GM19238 (cell line): ENCODE measurements around the gene RAB41.
"Not testable (repeated sequence)": the region's sequence is repeated elsewhere in the genome, so short reads cannot be mapped to it uniquely, and the experiment has no call there.

Experiments used
- DNase-seq: peaks from one replicate; pipeline ENCODE4 v3.0.0; 2011; ENCODE audit warnings: low spot score; ENCODE audit not compliant: insufficient read length

The RAB41 gene

DNA sequence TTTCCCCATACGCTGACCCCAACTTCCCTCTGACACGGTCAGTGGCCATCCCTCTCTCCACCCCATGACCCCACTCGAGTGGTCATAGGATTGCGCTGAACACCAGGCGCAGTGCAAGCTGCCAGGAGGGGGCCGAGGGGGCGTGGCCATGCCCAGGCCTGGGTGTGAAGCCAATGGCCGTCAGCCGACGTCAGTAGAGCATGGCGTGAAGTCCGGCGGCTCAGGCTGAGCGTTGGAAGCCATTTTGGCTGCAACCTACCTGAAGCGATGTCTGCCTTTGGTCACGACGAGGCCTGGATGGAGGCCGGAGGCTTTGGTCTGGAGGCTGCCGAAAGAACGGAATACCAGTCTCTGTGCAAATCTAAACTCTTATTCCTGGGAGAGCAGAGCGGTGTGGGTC, at the start of gene RAB41:
Gene RAB41, plus strand, starts transcription at position 222 of the 400 bp plus-strand sequence. Its CDS starts 46 bp downstream, at position 268.
- DNase-seq: no peak

DNA sequence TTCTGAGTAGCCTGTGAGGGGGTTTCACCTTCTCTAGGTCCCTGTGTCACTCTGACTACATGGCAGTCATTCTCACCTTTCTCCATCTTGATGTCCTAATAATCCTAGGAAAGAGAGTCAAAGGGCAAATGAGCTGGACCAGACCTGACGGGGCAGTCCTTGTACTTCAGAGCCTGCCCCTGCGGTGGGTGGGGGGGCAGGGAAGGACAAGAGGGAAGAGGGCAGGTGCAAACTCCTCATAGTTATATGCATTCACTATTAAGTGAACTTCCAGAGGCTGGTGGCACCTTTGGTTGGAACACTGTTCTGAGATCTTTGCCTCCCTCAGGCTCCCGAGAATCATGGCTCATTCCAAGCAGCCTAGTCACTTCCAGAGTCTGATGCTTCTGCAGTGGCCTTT, 47.6 kb upstream of the RAB41 start, which contains the start of gene AWAT1:
Gene AWAT1, plus strand, starts transcription at position 301 of the 400 bp plus-strand sequence. Its CDS starts 41 bp downstream, at position 342.
- no peak for DNase-seq

DNA sequence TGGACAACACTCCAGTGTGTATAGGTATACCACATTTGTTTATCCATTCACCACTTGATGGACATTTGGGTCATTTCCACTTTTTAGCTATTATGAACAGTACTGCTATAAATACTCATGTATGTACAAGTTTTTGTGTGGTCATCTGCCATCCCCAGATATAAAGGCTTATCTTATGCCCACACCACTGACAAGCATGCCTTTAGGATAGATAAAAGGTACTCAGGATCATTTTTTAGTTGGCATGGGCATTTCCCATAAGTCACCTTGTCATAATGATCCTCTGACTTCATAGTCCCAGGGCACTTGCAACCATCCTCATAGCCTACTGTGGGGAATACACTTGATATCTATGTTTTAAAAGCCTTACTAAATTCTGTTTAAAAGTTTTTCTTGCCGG, 41.2 kb upstream of the RAB41 start:
- no peak for DNase-seq

DNA sequence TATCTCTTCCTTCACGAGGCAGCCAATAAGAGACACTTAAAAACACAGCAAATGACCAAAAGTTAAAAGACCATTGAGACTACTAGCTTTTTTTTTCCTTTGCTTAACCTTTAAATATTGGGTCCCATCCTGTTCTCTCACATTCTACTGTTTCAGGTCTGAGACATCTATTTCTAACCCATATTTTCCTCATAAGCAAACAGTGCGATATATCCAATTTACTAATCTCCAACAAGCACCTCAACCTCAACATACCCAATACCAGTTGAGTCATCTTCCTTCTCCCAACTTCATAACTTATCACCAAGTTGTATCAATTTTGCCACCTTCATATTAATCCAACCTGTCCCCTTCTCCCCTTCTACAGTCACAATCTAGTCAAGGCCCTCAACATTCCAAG, 40.5 kb upstream of the RAB41 start:
- no peak for DNase-seq

DNA sequence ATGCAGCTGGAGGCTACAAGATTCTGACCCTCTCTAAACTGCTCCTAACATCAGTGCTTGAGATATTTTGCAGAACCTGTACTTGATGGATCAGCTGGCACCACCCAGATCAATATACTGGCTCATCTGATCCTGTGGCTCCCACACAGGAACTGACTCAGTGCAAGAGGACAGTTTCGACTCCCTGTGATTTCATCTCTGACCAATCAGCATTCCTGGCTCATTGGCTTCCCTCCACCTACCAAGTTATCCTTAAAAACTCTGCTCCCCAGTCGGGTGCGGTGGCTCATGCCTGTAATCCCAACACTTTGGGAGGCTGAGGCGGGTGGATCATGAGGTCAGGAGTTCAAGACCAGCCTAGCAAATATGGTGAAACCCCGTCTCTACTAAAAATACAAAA, 38.4 kb upstream of the RAB41 start:
- DNase-seq: not testable (repeated sequence)

DNA sequence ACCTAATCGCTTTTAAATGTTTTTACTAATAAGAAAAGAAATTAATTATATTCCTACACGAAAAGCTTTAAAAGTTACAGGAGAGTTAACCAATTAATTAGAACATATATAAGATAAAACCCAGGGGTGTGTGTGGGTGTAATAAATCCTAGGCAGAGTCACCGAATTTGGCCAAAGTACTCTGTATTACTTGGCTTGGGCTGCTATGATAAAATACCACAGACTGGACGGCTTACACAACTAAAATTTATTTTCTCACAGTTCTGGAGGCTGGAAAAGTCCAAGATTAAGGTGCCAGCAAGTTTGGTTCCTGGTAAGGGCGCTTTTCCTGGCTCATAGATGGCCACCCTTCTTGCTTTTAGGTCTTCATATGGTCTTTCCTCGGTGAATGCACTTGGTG, 37.1 kb upstream of the RAB41 start:
- DNase-seq: no peak

DNA sequence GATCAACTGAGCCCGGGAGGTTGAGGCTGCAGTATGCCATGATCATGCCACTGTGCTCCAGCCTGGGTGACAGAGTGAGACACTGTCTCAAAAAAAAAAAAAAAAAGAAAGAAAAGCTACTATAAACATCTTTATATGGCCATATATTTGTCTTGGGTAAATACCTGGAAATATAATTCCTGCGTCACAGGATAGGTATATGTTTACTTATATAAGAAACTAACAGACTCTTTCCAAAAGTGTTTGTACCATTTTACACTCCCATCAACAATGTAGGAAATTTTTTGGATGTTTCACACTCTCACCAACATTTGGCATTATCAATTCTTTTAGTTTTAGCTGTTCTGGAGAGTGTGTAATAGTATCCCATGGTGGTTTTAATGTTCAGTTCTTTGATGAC, 34.7 kb upstream of the RAB41 start:
- no peak for DNase-seq

DNA sequence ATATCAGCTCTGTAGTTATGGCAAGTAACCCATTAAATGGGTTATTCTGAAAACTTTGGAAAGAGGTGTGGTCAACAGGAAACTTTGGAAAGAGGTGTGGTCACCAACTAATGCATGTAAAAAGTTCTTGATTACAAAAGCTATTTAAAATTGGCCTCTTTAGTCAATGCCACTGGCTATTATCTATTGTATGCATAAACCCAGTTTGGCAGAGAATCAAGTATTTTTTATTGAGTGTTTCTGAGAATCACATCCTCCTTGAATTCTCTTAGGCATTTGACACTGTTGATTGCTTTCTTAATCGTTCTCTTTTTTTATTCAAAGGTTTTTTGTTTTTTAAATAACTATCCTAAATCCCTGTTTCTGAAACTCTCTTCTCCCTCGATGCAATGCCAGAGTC, 29.5 kb upstream of the RAB41 start:
- DNase-seq: no peak

DNA sequence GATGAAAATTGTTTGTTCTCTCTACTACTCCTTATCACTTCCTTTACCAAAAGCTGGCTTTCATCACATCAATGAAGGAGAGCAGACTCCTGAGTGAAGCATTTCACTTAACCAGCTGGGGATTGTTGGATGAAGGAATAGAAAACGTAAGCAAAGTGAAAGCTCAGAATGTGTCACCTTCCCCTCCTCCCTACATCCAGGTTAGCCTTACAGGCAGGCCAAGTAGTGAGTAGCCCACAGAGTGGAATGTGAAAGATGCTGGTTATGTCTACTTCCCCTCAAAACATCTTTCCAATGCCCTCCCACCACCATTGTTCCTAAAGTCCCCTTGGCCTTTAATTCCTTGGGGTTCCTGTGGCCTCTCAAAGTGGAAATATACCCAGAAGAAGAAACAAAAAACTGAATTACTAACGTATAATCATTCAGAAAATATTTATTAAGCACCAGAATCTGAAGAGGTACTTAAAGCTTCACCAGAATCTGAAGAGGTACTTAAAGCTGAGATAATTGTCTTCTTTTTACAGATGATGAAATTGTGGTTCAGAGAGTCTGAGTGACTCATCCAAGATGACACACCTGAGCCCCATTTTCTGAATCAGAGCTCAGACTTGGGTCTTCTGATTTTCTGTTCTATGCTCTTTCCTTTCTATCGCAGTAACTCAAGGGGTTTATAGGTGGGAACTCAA, 28.5 kb upstream of the RAB41 start:
- DNase-seq: no peak

DNA sequence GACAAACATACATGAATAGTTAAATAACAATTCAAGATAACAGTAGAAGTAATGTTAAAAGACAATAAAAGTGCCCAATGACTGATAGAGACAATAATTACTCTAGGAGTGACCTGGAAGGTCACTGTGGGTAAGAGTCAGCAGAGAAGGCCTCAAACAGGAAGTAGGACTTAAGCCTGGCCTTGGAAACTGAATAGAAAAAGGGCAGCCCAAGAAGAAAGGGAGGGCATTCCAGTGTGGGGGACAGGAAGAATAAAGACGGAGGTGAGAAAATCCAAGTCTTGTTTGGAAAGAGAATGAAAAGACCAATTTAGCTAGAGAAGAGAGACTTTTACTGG, 27.9 kb upstream of the RAB41 start:
- DNase-seq: no peak

DNA sequence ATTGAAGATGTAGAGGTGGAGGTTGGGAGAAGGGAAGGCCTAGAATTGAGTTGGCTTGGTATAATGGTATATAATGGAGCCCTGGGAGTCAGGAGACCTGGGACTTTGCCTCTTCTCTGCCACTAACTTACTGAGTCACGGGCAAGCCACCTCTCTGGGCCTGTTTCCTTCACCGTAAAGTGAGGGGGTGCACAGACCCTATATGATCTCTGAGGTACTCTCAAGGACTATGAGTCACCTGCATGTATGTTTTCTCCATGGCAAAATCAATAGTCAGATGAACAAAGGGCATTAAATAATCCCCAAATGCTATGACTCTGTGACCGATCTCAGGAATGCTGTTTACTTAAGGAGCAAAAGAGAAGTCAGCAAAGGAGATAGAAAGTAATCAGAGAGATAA, 27.1 kb upstream of the RAB41 start:
- DNase-seq: no peak

DNA sequence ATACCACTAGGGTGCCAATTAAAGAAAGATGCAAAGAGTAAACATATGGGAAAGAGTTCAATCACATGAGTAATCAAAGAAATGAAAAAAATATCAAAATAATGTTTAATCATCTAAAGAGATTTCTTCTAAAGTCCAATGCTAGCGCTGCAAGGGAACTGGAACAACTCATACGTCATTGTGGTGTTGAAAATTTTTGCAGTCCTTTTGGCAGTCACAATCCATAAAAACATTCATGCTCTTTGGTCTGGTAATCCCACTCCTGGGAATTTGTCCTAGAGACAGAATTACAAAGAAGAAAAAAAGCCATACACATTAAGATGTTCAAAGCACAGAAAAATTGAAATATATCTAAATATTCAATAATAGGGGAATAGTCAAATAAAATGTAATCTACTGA, 26.5 kb upstream of the RAB41 start:
- no peak for DNase-seq

DNA sequence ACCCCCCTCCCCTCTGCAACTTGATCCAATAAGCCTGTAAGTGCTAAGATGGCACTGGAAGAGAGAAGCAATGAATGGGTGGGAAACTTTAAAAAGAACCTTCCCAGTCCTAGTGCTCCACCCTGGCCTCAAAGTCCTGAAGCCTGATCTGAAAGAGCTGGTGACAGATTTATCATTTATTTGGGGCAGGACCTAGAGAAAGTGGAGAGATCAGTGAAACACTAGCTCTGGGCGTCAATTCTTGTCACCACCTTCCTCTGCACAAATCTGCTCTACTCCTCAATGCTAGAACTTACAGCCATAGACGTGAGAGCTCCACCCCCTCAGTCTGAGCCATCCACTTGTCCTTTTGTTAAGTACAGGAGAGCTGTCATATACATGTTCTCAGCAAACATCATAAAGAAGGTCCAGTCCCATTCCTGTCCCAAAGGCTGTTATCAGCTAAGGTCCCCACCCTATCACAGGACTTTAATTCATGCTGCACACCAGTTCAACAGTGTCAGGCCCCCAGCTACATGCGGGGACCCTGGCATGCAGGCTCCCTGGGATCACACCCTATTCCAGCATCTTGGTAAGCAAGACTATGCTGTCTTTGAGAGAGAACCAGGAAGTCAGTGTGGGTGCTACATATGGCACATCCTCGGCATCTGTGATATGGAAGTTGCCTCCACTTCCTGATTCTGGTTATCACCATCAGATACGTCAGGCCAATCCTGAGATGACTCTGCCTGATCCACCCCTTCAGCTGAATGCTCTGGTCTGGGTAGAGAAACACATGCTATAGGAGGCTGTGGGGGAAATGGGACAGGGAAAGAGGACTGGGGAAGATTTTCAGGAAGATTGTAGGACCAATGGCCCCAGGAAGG, 24.3 kb upstream of the RAB41 start:
- no peak for DNase-seq

DNA sequence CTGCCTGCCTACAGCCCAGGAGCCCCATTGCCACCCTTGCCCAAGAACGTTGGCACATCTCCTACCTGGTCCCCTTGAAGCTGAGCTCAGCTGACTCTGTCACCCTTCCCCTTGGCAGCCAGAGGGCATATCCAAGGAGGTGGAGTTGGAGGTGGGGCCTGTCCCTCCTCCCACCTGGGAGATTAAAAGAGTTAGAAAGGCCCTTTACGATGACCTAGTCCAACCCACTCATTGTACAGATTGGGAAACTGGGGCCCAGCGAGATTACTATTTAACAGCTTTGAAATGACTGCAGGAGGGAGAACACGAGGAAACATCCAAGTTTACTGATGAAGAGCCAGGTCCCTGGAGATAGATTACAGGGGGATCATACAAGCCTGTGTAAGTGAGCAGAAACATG, 21.9 kb upstream of the RAB41 start, which contains the start of gene P2RY4:
Gene P2RY4, minus strand, starts transcription at position 101 of the 400 bp plus-strand sequence. CDS start 580 bp downstream, outside the sequence.
- DNase-seq: no peak

DNA sequence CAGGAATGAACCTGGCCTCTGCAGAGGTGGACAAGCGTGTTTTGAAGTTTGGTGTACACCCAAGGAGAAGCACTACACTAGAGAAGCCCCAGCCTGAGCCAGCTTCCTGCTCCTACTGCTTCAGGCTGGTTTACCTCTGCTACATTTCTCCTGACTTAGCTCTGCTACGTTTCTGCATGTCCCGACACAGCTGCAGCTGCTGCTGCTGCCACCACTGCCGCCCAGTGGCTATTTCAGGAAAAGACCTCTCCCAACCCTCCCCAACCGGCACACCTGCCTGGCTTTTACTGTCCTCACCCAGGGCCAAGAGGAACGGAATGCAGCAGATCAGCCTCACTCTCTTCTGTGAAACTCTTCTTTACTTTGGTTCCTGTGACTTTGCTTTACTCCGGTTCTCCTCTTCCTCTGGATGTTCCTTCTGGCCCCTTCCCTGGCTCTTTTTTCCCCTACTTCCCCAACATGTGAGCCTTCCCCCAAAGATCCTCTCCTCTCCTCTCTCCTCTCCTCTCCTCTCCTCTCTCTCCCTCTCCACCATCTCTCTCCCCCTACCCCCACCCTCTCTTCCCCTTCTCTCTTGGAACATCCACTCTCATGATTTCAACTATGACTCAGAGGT, 18.9 kb upstream of the RAB41 start:
- peak; percentile 12 for DNase-seq

DNA sequence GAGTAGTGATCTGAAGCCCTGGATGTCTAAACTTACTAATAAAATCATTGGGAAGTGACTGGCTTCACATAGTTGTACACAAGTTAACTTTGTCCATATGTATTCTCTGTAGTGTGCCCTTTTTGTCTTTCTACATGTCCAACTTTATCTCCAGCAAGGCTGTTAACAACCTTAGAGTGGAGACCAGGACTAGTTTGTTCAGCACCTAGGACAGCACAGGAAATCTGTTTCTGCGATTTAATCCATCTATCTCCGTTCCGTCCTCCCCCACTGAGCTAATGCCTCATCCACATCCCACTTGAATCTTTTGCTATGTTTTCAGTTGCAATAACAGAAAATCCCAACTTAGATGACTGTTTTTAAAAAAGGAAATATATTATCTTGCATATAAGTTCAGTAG, 17.2 kb upstream of the RAB41 start:
- no peak for DNase-seq

DNA sequence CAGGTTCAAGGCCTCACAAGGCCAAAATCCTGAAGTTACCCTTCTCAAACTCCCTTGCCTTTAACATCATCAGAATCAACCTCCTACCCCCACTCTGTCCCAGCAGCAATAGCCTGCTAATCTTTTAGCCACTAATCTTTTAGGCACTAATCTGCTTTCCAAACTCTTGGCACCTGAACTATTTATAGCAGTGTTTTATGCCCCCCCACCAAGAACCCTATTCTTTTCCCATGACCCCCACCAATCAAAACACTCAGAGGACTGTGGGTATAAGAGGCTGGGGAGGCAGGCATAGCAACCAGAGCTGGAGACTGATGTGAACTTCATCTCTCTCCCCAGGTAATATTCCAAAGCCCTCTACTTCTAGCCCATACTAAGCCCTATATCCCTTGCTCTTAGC, 13.9 kb upstream of the RAB41 start, which contains the start of gene ARR3:
Gene ARR3, plus strand, starts transcription at position 301 of the 400 bp plus-strand sequence. CDS start 1,052 bp downstream, outside the sequence.
- no peak for DNase-seq

DNA sequence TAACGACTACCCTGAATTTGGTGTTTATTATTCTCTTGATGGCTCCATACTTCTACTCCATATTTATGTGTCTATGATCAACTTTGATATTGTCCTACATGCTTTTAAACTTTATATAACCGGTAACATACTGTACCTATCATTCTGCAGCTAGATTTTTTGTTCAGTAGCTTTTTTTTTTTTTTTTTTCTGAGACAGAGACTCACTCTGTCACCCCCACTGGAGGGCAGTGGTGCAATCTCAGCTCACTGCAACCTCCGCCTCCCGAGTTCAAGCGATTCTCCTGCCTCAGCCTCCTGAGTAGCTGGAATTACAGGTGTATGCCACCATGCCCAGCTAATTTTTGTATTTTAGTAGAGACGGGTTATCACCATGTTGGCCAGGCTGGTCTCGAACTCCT, 7.9 kb upstream of the RAB41 start:
- DNase-seq: not testable (repeated sequence)

DNA sequence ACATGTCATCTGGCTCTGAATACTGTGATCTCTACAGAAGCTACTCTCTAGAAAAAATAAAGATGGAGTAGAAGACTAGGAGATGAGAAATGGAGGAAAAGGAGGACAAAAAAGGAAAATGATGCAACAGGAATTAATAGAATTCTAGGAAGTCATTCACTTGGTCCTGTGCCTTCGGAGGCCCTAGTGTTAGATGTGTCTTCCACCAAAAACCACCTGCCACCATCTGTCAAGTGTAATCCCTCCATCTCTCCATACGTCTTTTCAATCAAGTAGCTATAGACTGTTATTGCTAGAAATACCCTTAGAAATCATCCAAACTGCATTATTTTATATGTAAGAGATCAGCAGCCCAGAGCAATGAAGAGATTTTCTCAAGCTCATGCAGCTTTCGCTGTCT, 2.9 kb upstream of the RAB41 start:
- no peak for DNase-seq

DNA sequence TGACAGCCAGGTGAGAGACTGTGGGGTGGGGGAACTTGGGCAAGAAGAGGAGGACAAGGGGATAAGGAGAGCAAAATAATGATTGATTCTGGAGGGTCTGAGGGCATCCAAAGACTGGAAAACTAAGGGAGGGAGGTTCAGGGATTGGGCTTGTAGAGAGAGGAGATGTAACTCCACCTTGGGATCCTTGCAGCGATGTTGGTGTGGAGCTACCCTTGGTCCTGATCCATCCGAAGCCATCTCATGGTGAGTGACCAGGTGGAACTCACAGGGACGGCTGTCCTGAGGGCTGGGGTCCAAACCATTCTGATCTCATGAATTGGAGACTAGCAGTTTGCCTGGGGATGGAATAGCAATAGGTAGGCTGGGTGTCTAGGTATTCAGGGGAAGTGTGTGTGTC, 1.4 kb upstream of the RAB41 start:
- DNase-seq: no peak

DNA sequence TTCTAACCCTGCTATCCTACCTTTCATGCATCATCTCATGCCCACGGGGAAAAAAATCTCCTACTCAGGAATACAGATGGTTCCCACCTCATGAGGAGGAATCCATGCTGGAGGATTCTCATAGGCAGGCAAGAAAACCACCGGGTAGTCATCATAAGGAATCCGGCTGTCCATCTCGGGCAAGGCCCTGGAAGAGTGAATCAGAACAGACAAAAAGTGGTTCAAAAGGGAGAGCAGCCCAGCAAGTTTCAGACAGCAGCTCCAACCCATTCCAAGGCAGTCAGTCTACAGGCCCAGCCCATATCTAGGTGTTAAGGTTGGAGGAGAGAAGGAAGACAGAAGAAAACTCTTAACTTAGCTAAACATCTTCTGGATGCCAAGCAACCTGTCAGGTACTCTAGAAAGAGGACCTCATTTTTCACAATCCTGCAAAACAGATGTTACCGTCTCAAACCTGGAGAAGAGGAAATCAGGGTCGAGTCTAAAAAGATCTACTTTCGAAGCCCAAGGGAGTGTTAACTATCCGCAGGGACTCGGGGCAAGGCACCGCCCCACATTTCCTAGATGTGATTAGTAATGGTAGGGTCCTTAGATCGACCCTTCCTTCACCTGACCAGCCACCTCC, 7.3 kb downstream of the RAB41 start:
- peak; percentile 7 for DNase-seq
